Measurements from ENCODE around the gene SARS1. TPM values are rescaled to one million over a fixed set of nuclear protein-coding genes. Genes with fewer than 3 reads are reported as not detected.
"Not testable (repeated sequence)": the region's sequence is repeated elsewhere in the genome, so short reads cannot be mapped to it uniquely, and the experiment has no call there.

SARS1 gene, protein sequence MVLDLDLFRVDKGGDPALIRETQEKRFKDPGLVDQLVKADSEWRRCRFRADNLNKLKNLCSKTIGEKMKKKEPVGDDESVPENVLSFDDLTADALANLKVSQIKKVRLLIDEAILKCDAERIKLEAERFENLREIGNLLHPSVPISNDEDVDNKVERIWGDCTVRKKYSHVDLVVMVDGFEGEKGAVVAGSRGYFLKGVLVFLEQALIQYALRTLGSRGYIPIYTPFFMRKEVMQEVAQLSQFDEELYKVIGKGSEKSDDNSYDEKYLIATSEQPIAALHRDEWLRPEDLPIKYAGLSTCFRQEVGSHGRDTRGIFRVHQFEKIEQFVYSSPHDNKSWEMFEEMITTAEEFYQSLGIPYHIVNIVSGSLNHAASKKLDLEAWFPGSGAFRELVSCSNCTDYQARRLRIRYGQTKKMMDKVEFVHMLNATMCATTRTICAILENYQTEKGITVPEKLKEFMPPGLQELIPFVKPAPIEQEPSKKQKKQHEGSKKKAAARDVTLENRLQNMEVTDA
- 153 and 177 TPM in 2 replicates for total RNA-seq

DNA sequence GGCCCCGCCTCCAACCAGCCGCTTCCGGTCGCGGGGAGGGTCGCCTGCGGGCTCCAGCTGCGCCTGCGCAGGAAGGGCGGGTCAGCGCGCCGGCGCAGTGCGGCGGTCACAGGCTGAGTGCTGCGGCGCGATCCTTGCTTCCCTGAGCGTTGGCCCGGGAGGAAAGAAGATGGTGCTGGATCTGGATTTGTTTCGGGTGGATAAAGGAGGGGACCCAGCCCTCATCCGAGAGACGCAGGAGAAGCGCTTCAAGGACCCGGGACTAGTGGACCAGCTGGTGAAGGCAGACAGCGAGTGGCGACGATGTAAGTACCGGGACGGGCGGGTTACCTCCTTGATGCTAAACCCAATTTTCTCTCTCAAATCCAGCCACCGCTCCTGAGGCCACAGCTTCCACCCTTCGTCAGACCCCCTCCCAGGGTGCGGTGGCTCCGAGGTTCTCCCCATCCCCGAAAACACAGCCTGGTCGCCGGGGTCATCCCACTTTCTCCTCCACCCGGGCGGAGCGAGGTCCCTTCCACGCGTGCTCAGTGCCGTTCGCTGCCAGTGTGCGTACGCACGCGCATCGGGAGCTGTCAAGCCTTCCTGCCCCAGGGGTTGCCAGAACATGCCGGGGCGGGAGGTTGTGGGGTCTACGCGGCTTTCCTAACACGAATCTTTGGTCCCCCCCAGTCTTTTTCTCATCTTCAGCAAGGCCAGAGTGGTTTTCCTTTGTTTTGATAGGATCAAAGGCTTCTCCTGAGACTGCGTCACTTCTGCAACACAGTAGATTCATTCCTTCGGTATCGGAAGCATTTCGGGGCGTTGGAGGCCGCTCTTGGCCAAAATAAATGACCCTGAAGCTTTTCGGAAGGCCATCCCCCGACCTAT is at the start of gene SARS1:
Gene SARS1, plus strand, starts transcription at position 95 of the 870 bp plus-strand sequence. Its CDS starts 75 bp downstream, at position 170.
- TF ChIP-seq, protein P1, sequence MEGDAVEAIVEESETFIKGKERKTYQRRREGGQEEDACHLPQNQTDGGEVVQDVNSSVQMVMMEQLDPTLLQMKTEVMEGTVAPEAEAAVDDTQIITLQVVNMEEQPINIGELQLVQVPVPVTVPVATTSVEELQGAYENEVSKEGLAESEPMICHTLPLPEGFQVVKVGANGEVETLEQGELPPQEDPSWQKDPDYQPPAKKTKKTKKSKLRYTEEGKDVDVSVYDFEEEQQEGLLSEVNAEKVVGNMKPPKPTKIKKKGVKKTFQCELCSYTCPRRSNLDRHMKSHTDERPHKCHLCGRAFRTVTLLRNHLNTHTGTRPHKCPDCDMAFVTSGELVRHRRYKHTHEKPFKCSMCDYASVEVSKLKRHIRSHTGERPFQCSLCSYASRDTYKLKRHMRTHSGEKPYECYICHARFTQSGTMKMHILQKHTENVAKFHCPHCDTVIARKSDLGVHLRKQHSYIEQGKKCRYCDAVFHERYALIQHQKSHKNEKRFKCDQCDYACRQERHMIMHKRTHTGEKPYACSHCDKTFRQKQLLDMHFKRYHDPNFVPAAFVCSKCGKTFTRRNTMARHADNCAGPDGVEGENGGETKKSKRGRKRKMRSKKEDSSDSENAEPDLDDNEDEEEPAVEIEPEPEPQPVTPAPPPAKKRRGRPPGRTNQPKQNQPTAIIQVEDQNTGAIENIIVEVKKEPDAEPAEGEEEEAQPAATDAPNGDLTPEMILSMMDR (conservative IDR thresholded peaks at IDR 0.05; ENCODE audit: low read depth, low read length) = no peak
- DNase-seq (ENCODE audit: low read depth) = no peak
- peak within 1 kb of the TSS; percentile 91 for H3K4me3 ChIP-seq (ENCODE audit: low read depth, low read length)

DNA sequence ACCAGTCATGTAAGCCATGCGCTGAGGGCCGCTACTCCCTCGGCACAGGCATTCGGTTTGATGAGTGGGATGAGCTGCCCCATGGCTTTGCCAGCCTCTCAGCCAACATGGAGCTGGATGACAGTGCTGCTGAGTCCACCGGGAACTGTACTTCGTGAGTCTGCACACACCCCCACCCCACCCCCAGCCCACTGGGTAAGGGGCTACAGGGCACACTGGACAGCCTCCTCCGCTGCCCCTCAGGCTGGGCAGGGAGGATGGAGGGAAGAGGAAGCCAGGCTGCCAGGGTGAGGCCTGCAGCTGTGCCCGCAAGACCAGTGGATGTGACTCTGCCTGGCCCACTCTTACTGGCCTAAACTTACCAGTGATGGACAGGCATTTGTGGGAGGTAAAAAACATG is 49.2 kb upstream of the SARS1 start:
- no peak overlapping the region for H3K4me3 ChIP-seq (ENCODE audit: low read depth, low read length)
- TF ChIP-seq, protein P1 (conservative IDR thresholded peaks at IDR 0.05; ENCODE audit: low read depth, low read length) = no peak
- DNase-seq (ENCODE audit: low read depth) = no peak

DNA sequence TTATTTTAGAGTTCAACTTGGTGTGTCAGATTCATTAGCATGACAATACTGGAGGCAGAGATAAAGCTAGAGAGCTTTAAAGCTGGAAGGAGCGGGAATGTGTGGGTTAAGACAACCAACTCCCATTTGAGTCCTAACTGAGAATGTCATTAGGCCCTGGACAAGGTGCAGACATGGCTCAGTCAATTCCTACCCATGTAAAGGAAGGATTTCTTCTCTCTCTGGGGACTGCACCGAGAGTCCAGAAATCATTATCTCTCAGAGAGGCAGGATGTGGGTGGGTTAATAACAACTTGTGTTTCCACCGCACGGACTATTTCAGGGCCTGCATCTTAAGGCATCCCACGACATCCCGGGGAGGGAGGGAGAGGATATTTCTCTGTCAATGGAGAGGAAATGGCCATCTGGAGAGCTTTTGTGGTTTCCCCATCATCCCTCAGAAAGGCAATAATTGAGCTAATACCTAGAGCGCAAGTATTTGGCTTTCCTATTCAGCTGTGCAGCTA is 46.7 kb upstream of the SARS1 start:
- TF ChIP-seq, protein P1 (conservative IDR thresholded peaks at IDR 0.05; ENCODE audit: low read depth, low read length) = no peak
- DNase-seq (ENCODE audit: low read depth) = no peak

DNA sequence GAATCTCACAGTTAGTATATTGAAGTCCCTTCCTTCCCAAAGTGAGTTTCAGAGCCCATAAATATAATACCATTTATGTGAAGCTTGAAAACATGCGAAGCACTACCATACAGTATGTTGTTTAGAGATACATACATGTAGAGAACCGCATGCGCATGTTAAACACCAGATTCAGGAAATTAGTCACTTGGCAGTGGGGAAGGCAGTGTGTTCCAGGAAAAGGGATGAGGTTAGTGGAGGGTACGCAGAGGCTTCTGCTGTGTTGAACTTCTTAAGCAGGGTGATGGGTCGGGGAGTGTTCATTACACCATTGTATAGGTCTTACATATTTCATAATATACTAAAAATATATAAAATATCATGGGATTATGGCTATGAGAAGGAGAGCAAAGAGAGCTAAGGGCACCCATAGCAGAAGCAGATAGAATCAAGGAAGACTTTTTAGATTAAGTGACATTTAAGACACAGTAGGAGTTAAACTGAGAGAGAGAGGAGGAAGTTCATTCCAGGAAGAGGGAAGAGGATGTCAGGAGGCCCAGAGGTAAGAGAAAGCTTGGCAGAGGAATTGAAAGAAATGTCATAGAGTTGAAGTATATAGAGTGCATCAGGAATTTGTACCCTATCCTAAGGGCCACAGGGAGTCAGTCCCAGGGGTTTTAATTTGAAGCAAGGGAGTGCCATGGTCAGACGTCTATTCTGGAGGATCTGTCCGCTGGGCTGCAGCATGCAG is 43.5 kb upstream of the SARS1 start:
- no peak overlapping the region for H3K4me3 ChIP-seq (ENCODE audit: low read depth, low read length)
- no peak for DNase-seq (ENCODE audit: low read depth)
- TF ChIP-seq, protein P1 (conservative IDR thresholded peaks at IDR 0.05; ENCODE audit: low read depth, low read length) = no peak

More for the DNA sequence above, 46.7 kb upstream of the SARS1 start:
- no peak overlapping the region for H3K4me3 ChIP-seq (ENCODE audit: low read depth, low read length)

DNA sequence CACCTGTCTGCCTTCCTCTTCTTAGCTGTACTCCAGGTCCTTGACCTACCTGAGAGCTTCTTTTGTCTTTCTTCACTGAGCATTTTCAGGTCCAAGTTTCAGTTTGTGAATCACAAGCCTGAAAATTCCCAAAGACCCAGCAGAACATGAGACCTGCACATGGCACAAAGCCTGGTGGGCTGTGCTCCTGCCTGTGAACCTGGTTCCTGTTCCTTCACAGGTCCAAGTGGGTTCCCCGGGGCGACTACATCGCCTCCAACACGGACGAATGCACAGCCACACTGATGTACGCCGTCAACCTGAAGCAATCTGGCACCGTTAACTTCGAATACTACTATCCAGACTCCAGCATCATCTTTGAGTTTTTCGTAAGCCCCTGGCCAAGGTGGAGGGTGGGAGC is 42.1 kb upstream of the SARS1 start:
- TF ChIP-seq, protein P1 (conservative IDR thresholded peaks at IDR 0.05; ENCODE audit: low read depth, low read length) = no peak
- no peak for DNase-seq (ENCODE audit: low read depth)
- H3K4me3 ChIP-seq (ENCODE audit: low read depth, low read length) = no peak overlapping the region

DNA sequence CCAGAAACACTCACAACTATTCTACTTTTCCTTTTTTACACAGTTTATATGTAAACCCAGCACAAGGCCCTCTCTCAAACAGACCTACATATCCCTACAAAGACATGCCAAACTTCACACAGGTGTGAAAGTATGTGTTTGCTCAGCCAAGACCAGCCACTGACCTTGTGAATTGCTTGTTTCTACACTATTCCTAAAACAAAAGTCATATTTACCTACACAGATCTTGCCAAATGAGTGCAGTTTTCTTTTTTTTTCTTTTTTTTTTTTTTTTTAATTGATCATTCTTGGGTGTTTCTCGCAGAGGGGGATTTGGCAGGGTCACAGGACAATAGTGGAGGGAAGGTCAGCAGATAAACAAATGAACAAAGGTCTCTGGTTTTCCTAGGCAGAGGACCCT is 37.4 kb upstream of the SARS1 start:
- not testable (repeated sequence) for H3K4me3 ChIP-seq (ENCODE audit: low read depth, low read length)

DNA sequence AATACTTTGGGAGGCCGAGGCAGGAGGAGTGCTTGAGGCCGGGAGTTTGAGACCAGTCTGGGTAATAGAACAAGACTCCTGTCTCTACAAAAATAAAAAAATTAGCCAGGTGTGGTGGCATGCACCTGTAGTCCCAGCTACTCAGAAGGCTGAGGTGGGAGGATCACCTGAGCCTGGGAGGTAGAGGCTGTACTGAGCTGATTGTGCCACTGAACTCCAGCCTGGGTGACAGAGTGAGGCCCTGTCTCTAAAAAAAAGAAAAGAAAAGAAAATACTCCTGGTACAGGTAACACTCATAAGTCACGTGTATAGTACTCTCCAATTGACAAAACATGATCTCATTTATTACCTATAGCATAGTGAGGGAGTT is 33.0 kb upstream of the SARS1 start:
- not testable (repeated sequence) for H3K4me3 ChIP-seq (ENCODE audit: low read depth, low read length); DNase-seq (ENCODE audit: low read depth)

More for the DNA sequence above, 37.4 kb upstream of the SARS1 start:
- DNase-seq (ENCODE audit: low read depth) = not testable (repeated sequence)
